HG03039 (cell line): ENCODE results near the gene MGAT5.

ENCODE experiments used
- ATAC-seq: cut with Tn5 transposase; IDR thresholded peaks from one replicate; pipeline ENCODE4 v1.9.1; 2021; ENCODE audit warnings: mild to moderate bottlenecking, moderate library complexity; ENCODE audit not compliant: unreplicated experiment

Gene MGAT5

GRCh38 chr2:134359367-134360081, 105.7 kb downstream of the MGAT5 start:
- no peak for ATAC-seq

GRCh38 chr2:134360745-134361487, 107.0 kb downstream of the MGAT5 start:
- ATAC-seq: no peak

- ATAC-seq: no peak
Measured at GRCh38 chr2:134361648-134362047, 107.8 kb downstream of the MGAT5 start.

GRCh38 chr2:134362152-134362668, 108.3 kb downstream of the MGAT5 start:
- ATAC-seq: no peak

GRCh38 chr2:134362740-134363139, 108.9 kb downstream of the MGAT5 start:
- ATAC-seq: no peak

DNA sequence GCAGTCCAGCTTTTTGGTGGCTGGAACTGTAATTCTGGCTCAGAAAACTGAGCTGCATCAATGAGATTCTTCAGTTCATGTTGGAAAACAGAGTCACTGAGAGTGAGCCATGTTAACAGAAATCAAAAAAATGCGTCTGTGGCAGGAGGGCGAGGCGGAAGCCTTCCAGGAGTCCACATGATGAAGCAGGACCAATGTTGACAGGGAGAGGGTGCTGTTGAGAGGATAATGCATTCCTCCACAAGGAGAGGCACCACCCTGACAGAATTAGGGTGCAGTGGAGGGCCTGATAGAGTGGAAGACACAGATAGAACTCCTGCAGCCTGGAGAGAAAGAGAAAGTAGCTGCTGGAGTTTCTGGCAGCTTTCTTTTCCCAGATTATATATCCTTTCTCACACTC, 111.5 kb downstream of the MGAT5 start:
- ATAC-seq: no peak

GRCh38 chr2:134366359-134366758, 112.5 kb downstream of the MGAT5 start:
- no peak for ATAC-seq

- no peak for ATAC-seq
Measured at GRCh38 chr2:134367213-134367612, 113.3 kb downstream of the MGAT5 start.

DNA sequence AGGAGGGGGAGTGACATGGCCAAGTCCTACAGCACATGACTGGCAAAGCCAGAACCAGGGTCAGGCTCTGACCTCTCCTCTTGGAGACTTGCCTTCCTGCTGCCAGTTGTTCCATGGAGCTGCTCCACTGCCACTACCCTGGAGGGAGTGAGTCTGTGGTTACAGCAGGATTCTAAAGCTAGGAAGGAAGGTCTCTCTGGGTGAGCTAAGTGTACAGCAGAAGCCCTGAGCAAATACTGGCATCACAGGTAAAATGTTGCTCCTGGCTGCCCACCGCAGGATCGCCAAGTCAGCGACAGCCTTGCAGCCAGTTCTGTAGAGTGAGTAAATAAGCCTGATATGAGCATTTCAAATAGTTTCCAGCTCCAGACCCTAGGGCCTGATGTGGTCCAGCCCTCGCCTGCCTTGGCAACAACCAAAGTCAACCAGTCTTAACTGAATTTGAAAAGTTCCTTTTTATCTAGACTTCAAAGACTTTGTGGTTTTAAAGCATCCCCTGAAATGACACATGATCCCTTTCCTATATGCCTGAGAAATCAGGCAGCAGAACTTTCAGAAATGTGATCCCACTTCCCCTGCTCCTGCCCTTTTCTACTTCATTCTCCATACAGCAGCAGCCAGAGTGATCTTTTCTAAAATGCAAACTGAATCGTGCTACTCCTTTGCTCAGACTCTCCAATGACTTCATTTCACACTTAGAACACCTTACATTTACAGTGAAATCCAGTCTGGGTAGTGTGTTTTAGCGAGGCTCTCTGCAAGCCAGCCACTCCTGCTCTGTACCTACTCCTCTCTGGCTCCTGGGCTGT, 114.3 kb downstream of the MGAT5 start:
- no peak for ATAC-seq

DNA sequence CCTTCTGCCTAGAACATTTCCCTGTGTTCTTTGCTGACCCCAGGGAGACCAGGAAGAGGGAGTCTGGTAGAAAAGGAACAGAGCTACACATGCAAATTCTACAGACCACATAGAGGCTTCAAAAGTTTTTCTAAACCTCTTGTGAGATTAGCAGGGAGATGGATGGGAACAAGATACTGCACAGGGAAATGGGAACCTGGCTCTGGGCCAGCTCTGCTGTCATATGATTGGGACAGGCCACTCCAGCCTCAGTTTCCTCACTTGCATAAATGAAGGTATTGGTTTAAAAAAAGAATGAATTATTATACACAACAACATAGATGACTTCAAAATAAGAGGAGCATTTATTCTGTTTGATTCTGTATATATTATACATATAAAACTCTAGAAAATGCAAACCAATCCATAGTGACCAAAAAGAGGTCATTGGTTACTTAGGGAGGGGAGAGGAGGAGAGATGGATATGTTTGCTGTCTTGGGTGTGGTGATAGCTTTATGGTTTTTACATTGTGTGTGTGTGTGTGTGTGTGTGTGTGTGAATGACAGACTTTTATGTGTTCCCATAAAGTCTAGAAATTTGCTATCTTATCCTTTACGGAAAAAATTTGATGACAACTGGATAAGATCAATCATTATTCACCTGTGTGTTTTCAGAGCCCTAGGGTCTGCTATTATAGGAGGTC, 115.5 kb downstream of the MGAT5 start:
- no peak for ATAC-seq

GRCh38 chr2:134370655-134371445, 117.0 kb downstream of the MGAT5 start:
- no peak for ATAC-seq

GRCh38 chr2:134372141-134372540, 118.3 kb downstream of the MGAT5 start:
- ATAC-seq: no peak

- no peak for ATAC-seq
Measured at GRCh38 chr2:134372611-134373131, 118.8 kb downstream of the MGAT5 start.

DNA sequence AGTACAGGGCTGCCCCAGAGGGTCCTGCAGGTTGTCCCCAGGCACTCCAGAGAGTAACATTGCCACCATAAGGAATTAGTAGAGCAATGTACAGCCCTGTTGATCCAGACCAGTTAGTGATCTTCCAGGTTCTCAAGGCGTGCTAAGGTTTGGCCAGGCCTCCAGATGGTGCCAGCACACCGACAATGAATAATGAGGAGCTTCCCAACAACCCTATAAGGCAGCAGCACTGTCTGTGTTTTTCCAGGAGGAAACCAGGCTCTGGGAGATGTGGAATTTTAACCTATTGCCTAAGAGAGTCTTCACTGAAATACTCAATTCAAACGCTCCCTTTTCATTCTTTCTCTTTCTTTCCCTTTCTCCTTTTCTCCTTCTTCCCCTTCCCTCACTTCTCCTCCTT, 122.1 kb downstream of the MGAT5 start:
- ATAC-seq: no peak

- no peak for ATAC-seq
Measured at GRCh38 chr2:134377730-134378129, 123.9 kb downstream of the MGAT5 start.

DNA sequence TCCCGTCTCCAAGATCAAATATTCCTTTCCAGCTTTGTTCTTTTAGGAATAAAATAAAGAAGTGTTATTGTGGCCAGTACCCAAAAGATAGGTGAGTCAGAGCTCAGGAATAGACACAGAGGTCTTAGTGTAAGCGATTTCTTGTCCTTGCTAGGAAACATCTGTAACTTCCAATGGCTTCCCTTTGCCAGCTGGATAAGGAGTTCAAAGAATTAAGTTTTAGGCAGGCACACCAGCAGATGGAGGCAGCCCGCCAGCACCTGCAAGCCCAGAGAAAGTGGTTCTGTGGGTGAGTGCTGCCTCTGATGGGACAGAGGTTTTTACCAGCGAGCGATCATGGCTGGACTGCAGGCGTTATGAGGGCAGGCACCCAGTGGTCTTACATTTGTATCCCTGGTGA, 125.4 kb downstream of the MGAT5 start:
- no peak for ATAC-seq

GRCh38 chr2:134379722-134380121, 125.8 kb downstream of the MGAT5 start:
- ATAC-seq: no peak

- no peak for ATAC-seq
Measured at GRCh38 chr2:134381141-134381540, 127.3 kb downstream of the MGAT5 start.

DNA sequence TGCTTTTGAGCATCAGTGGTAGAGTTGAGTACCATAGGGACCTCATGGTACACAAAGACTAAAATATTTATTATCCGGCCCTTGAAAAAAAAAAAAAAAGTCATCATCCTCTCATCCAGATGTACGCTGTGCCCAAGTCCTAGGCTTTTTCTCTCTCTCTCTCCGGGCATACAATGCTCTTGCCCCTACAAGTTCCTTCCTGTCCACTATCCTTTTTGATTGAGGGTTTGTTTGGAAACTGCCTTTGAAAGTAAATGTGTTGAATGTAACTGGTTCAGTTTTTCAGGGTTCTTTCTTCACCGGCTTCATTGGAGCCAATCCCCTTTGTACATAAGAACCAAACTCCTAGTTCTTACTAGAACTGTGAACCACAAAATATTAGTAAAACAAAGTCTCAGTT, 130.3 kb downstream of the MGAT5 start:
- no peak for ATAC-seq

- ATAC-seq: no peak
Measured at GRCh38 chr2:134385195-134385594, 131.3 kb downstream of the MGAT5 start.
